Measurements from ENCODE around the gene FOXN1. TPM values are rescaled to one million over a fixed set of nuclear protein-coding genes. Genes with fewer than 3 reads are reported as not detected.
"Not testable (repeated sequence)": the region's sequence is repeated elsewhere in the genome, so short reads cannot be mapped to it uniquely, and the experiment has no call there.

The FOXN1 gene
- total RNA-seq, 2 donors from 2014 or later: not detected

DNA sequence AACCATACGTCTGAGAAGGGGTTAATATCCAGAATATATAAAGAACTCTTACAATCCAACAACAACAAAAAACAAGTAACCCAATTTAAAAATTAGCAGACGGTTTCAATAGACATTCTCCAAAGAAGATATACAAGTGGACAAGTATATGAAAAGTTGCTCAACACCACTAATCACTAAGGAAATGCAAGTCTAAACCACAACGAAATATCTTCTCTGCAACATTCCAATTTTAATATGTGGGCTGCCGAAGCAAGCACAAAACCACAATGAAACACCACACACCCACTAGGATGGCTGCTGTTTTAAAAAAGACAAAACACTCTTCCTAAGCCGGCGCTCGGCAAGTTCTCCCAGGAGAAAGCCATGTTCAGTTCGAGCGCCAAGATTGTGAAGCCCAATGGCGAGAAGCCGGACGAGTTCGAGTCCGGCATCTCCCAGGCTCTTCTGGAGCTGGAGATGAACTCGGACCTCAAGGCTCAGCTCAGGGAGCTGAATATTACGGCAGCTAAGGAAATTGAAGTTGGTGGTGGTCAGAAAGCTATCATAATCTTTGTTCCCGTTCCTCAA, 38.6 kb upstream of the FOXN1 start:
- WGBS, 2 experiments (ENCODE audit: insufficient coverage in 1 of 2, insufficient read length in 1 of 2): 94 to 95% methylated on average over 11 to 16 of the region's 17 CpGs
- no peak overlapping the region for H3K9ac ChIP-seq (ENCODE audit: extremely low read depth, low read length, poor library complexity, severe bottlenecking)
- H3K9me3 ChIP-seq (ENCODE audit: control insufficient read depth, low read length): no peaks in the 10 kb centered on the region
- H3K36me3 Mint-ChIP-seq (ENCODE audit: low read depth): no peaks in the 10 kb centered on the region
- no peaks in the 10 kb centered on the region for H3K36me3 ChIP-seq (ENCODE audit: control insufficient read depth, insufficient read depth, low read length)
- H3K27me3 Mint-ChIP-seq (ENCODE audit: insufficient read depth): peaks cover 74% of the 10 kb centered on the region
- peaks cover 26% of the 10 kb centered on the region for H3K4me1 ChIP-seq (ENCODE audit: control insufficient read depth, insufficient read depth, low read length)
- no peak overlapping the region for H3K27ac ChIP-seq (ENCODE audit: low read depth, low read length)
- no peak overlapping the region for H3K27ac Mint-ChIP-seq
- peaks cover 40% of the 10 kb centered on the region for H3K4me1 Mint-ChIP-seq
- no peak for DNase-seq
- peaks cover 70% of the 10 kb centered on the region for H3K27me3 ChIP-seq (ENCODE audit: control insufficient read depth, insufficient read depth, low read length, poor library complexity, severe bottlenecking)
- H3K4me3 ChIP-seq (ENCODE audit: low read length): no peak overlapping the region
- H3K9me3 Mint-ChIP-seq: no peaks in the 10 kb centered on the region
- TF ChIP-seq, protein P1, sequence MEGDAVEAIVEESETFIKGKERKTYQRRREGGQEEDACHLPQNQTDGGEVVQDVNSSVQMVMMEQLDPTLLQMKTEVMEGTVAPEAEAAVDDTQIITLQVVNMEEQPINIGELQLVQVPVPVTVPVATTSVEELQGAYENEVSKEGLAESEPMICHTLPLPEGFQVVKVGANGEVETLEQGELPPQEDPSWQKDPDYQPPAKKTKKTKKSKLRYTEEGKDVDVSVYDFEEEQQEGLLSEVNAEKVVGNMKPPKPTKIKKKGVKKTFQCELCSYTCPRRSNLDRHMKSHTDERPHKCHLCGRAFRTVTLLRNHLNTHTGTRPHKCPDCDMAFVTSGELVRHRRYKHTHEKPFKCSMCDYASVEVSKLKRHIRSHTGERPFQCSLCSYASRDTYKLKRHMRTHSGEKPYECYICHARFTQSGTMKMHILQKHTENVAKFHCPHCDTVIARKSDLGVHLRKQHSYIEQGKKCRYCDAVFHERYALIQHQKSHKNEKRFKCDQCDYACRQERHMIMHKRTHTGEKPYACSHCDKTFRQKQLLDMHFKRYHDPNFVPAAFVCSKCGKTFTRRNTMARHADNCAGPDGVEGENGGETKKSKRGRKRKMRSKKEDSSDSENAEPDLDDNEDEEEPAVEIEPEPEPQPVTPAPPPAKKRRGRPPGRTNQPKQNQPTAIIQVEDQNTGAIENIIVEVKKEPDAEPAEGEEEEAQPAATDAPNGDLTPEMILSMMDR (conservative IDR thresholded peaks at IDR 0.05): no peak
- no peak overlapping the region for H3K4me3 Mint-ChIP-seq

DNA sequence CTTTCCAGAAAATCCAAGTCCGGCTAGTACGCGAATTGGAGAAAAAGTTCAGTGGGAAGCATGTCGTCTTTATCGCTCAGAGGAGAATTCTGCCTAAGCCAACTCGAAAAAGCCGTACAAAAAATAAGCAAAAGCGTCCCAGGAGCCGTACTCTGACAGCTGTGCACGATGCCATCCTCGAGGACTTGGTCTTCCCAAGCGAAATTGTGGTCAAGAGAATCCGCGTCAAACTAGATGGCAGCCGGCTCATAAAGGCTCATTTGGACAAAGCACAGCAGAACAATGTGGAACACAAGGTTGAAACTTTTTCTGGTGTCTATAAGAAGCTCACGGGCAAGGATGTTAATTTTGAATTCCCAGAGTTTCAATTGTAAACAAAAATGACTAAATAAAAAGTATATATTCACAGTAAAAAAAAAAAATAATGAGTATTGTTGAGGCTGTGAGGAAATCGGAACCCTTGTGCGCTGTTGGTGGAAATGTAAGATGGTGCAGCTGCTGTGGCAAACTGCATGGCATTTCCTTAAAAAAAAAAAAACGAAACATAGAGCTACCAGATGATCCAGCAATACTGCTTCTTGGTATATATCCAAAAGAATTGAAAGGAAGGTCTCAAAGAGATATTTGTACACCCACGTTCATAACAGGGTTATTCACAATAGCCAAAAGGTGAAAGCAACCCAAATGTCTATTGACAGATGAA, 38.0 kb upstream of the FOXN1 start:
- Mint-ChIP-seq H3K27me3 (ENCODE audit: insufficient read depth) (peaks cover 68% of the 10 kb centered on the region), H3K4me1 (peaks cover 40% of the 10 kb centered on the region)
- not testable (repeated sequence) for H3K27ac ChIP-seq (ENCODE audit: low read depth, low read length); DNase-seq; H3K27ac Mint-ChIP-seq; H3K4me3 ChIP-seq (ENCODE audit: low read length); H3K9ac ChIP-seq (ENCODE audit: extremely low read depth, low read length, poor library complexity, severe bottlenecking); H3K9me3 Mint-ChIP-seq; H3K36me3 ChIP-seq (ENCODE audit: control insufficient read depth, insufficient read depth, low read length); H3K4me3 Mint-ChIP-seq; H3K9me3 ChIP-seq (ENCODE audit: control insufficient read depth, low read length); H3K36me3 Mint-ChIP-seq (ENCODE audit: low read depth)
- peaks cover 64% of the 10 kb centered on the region for H3K27me3 ChIP-seq (ENCODE audit: control insufficient read depth, insufficient read depth, low read length, poor library complexity, severe bottlenecking)
- H3K4me1 ChIP-seq (ENCODE audit: control insufficient read depth, insufficient read depth, low read length): peaks cover 29% of the 10 kb centered on the region
- WGBS, 2 experiments (ENCODE audit: insufficient coverage in 1 of 2, insufficient read length in 1 of 2): 92 to 94% methylated on average over 11 to 16 of the region's 20 CpGs

DNA sequence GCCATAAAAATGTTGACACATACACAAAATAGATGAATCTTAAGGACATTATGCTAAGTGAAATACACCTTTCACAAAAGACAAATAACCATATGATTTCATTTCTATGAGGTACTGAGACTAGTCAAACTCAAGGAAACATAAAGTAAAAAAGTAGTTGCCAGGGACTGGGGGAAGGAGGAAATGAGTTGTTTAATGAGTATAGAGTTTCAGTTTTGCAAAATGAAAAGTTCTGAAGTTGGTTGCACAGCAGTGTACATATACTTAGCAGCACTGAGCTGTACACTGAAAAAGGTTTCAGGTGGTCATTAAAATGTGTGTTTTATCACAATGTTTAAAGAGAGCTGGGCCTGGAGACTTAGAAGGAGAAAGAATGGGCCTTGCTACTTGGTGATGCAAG, 37.4 kb upstream of the FOXN1 start:
- no peak for DNase-seq
- Histone ChIP-seq H3K4me1 (ENCODE audit: control insufficient read depth, insufficient read depth, low read length) (peaks cover 29% of the 10 kb centered on the region), H3K27ac (ENCODE audit: low read depth, low read length) (no peak overlapping the region), H3K9me3 (ENCODE audit: control insufficient read depth, low read length) (no peaks in the 10 kb centered on the region), H3K36me3 (ENCODE audit: control insufficient read depth, insufficient read depth, low read length) (no peaks in the 10 kb centered on the region), H3K4me3 (ENCODE audit: low read length) (no peak overlapping the region), H3K27me3 (ENCODE audit: control insufficient read depth, insufficient read depth, low read length, poor library complexity, severe bottlenecking) (peaks cover 58% of the 10 kb centered on the region), H3K9ac (ENCODE audit: extremely low read depth, low read length, poor library complexity, severe bottlenecking) (no peak overlapping the region)
- TF ChIP-seq, protein P1 (conservative IDR thresholded peaks at IDR 0.05): no peak
- Mint-ChIP-seq H3K4me1 (peaks cover 44% of the 10 kb centered on the region), H3K4me3 (no peak overlapping the region), H3K27me3 (ENCODE audit: insufficient read depth) (peaks cover 62% of the 10 kb centered on the region), H3K36me3 (ENCODE audit: low read depth) (no peaks in the 10 kb centered on the region), H3K9me3 (no peaks in the 10 kb centered on the region), H3K27ac (no peak overlapping the region)
